ENCODE results near the gene ATP2A1. TPM values are rescaled to one million over a fixed set of nuclear protein-coding genes. Genes with fewer than 3 reads are reported as not detected.

The ATP2A1 gene
- total RNA-seq, 2 experiments from 2014 or later = 2.5 to 4.6 TPM

GRCh38 chr16:28842696-28843095 is 35.6 kb upstream of the ATP2A1 start:
- Mint-ChIP-seq H3K4me3 (peak overlapping the region; percentile 7), H3K4me1 (peaks cover 19% of the 10 kb centered on the region), H3K9me3 (no peaks in the 10 kb centered on the region), H3K27me3 (no peaks in the 10 kb centered on the region), H3K27ac (no peak overlapping the region), H3K36me3 (peaks cover 17% of the 10 kb centered on the region)
- POLR2A ChIA-PET = interaction anchor here (0.8 to 1.3 kb wide), 3 partner anchors 15 to 20 kb away, joined by 3 to 5 read pairs (median 5); partner anchors contain the start of gene ATXN2L
- DNase-seq = no peak
- ATAC-seq (ENCODE audit: low read depth) = no peak

DNA sequence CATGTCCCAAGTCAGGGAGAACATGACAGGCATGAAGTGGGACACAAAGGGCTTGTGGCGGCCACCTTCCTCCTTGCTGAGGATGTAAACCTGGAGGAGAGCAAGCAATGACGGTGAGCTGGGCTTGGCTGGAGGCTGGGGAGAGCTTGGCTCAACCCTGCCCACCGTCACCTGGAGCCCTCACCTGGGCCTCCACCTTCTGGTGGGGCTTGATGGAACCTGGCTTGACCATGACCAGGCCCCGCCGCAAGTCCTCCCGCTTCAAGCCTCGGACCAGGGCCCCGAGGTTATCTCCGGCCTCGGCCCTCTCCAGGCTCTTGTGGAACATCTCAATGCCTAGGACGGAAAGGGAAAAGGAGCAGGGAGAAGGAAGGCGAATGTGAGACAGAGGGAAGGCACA is 34.5 kb upstream of the ATP2A1 start:
- POLR2A ChIA-PET = interaction anchor here (5.6 kb wide), 1 partner anchor 20 kb away, joined by 65 read pairs; the partner anchor contains the start of gene ATXN2L
- H3K27ac Mint-ChIP-seq = no peak overlapping the region
- ATAC-seq (ENCODE audit: low read depth) = no peak
- H3K27me3 Mint-ChIP-seq = no peaks in the 10 kb centered on the region
- peaks cover 10% of the 10 kb centered on the region for H3K36me3 Mint-ChIP-seq
- H3K4me1 Mint-ChIP-seq = peaks cover 18% of the 10 kb centered on the region
- DNase-seq = no peak
- no peak overlapping the region for H3K4me3 Mint-ChIP-seq
- H3K9me3 Mint-ChIP-seq = no peaks in the 10 kb centered on the region

GRCh38 chr16:28844226-28844885 is 33.9 kb upstream of the ATP2A1 start:
- peaks cover 10% of the 10 kb centered on the region for H3K36me3 Mint-ChIP-seq
- no peaks in the 10 kb centered on the region for H3K27me3 Mint-ChIP-seq
- DNase-seq = no peak
- no peaks in the 10 kb centered on the region for H3K9me3 Mint-ChIP-seq
- peaks cover 19% of the 10 kb centered on the region for H3K4me1 Mint-ChIP-seq
- POLR2A ChIA-PET = interaction anchor here (0.5 to 5.8 kb wide), 4 partner anchors 16 to 910 kb away, joined by 5 to 100 read pairs (median 37); partner anchors contain the start of genes ATXN2L and SH2B1
- H3K27ac Mint-ChIP-seq = peak overlapping the region; percentile 15
- ATAC-seq (ENCODE audit: low read depth) = no peak
- peak overlapping the region; percentile 88 for H3K4me3 Mint-ChIP-seq

GRCh38 chr16:28845293-28845692 is 33.0 kb upstream of the ATP2A1 start:
- DNase-seq (no peak), ATAC-seq (ENCODE audit: low read depth) (no peak)
- Mint-ChIP-seq H3K27ac (peak overlapping the region; percentile 93), H3K36me3 (peaks cover 10% of the 10 kb centered on the region), H3K9me3 (no peaks in the 10 kb centered on the region), H3K27me3 (no peaks in the 10 kb centered on the region), H3K4me3 (peak overlapping the region; percentile 88), H3K4me1 (peaks cover 19% of the 10 kb centered on the region)
- POLR2A ChIA-PET = interaction anchor here (1.2 to 5.8 kb wide), 5 partner anchors 13 to 22 kb away, joined by 3 to 100 read pairs (median 9); partner anchors contain the start of genes ATXN2L and SH2B1

GRCh38 chr16:28845761-28846079 is 32.6 kb upstream of the ATP2A1 start:
- peaks cover 10% of the 10 kb centered on the region for H3K36me3 Mint-ChIP-seq
- H3K4me3 Mint-ChIP-seq = peak overlapping the region; percentile 88
- H3K9me3 Mint-ChIP-seq = no peaks in the 10 kb centered on the region
- H3K27me3 Mint-ChIP-seq = no peaks in the 10 kb centered on the region
- peaks cover 19% of the 10 kb centered on the region for H3K4me1 Mint-ChIP-seq
- ATAC-seq (ENCODE audit: low read depth) (no peak), DNase-seq (no peak)
- POLR2A ChIA-PET = interaction anchor here (1.0 to 5.8 kb wide), 9 partner anchors 8 to 91 kb away, joined by 3 to 100 read pairs (median 5); partner anchors contain the start of genes ATXN2L and SH2B1
- peak overlapping the region; percentile 93 for H3K27ac Mint-ChIP-seq

DNA sequence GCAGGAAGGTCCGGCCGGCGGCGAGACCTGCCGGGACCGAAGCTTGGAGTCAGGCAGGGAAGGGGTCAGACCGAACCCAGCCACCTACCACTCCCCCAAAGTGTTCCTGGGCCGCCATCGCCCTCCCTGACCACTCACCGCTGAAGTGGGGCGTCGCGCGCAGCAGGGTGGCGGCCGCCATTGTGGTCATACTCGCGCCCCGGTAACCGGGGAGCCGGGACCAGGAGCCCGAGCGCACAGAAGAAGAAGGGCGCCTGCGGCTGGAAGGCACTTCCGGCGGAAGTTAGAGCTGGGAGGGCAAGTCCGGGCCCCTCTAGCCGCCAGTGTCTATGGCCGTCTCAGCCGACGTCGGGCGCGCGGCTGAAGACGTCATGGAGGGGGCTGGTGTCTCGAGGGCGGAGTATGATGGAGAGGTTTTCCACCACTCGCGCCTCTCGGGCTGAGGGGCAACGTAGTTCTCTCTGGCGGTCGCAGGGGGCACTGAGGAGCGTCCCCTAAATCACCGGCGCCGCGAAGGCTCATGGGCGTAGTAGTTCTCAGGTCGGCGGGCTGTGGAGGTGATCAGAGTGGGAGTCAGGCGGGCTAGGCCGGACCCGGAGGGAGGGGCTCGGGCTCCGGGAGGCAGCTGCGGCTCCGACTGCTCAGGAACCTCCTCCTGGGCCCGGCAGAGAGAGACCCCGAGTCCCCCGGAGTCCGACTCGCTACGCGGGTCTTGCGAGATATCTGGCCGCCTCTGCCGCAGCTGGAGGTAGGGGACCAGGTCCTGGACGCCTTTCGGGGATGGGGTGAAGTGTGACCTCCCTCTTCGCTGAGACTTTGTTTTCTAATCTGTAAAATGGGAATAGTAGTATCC is 32.0 kb upstream of the ATP2A1 start, which contains the start of gene TUFM:
TUFM (minus strand) TSS at position 269 of the 853 bp plus-strand sequence; CDS start at position 190, 79 bp downstream.
- H3K27ac Mint-ChIP-seq = peak within 1 kb of the TSS; percentile 93
- peaks cover 19% of the 10 kb centered on the region for H3K4me1 Mint-ChIP-seq
- H3K27me3 Mint-ChIP-seq = no peaks in the 10 kb centered on the region
- H3K36me3 Mint-ChIP-seq = peaks cover 12% of the 10 kb centered on the region
- POLR2A ChIA-PET = interaction anchor here (0.9 to 5.8 kb wide), 12 partner anchors 9 to 139 kb away, joined by 3 to 100 read pairs (median 4); partner anchors contain the start of genes ATXN2L, LAT and SH2B1
- no peaks in the 10 kb centered on the region for H3K9me3 Mint-ChIP-seq
- H3K4me3 Mint-ChIP-seq = peak within 1 kb of the TSS; percentile 88
- ATAC-seq (ENCODE audit: low read depth) (peak; percentile 92), DNase-seq (peak; percentile 96)

- Mint-ChIP-seq H3K4me1 (peaks cover 19% of the 10 kb centered on the region), H3K9me3 (no peaks in the 10 kb centered on the region), H3K27me3 (no peaks in the 10 kb centered on the region), H3K27ac (peak overlapping the region; percentile 93), H3K36me3 (peaks cover 12% of the 10 kb centered on the region), H3K4me3 (peak overlapping the region; percentile 88)
- ATAC-seq (ENCODE audit: low read depth) = peak; percentile 4
- POLR2A ChIA-PET = interaction anchor here (0.9 to 5.8 kb wide), 10 partner anchors 9 to 138 kb away, joined by 3 to 100 read pairs (median 6); partner anchors contain the start of genes ATXN2L, LAT, RABEP2 and SH2B1
- peak; percentile 56 for DNase-seq
These were observed 31.4 kb upstream of the ATP2A1 start for GRCh38 chr16:28846933-28847273.

- POLR2A ChIA-PET = interaction anchor here (0.7 to 2.3 kb wide), 2 partner anchors 12 kb away, joined by 4 to 7 read pairs; partner anchors contain the start of gene TUFM
- Mint-ChIP-seq H3K27me3 (no peaks in the 10 kb centered on the region), H3K4me1 (peaks cover 9% of the 10 kb centered on the region), H3K27ac (no peak overlapping the region), H3K9me3 (no peaks in the 10 kb centered on the region), H3K36me3 (no peaks in the 10 kb centered on the region), H3K4me3 (no peak overlapping the region)
- ATAC-seq (ENCODE audit: low read depth) (no peak), DNase-seq (no peak)
These were observed 19.9 kb upstream of the ATP2A1 start for GRCh38 chr16:28858421-28858820.

GRCh38 chr16:28859326-28859725 is 19.0 kb upstream of the ATP2A1 start:
- no peaks in the 10 kb centered on the region for H3K27me3 Mint-ChIP-seq
- no peak for ATAC-seq (ENCODE audit: low read depth)
- no peaks in the 10 kb centered on the region for H3K36me3 Mint-ChIP-seq
- DNase-seq = no peak
- H3K4me1 Mint-ChIP-seq = peaks cover 10% of the 10 kb centered on the region
- no peak overlapping the region for H3K4me3 Mint-ChIP-seq
- POLR2A ChIA-PET = no interaction called here
- H3K9me3 Mint-ChIP-seq = no peaks in the 10 kb centered on the region
- H3K27ac Mint-ChIP-seq = no peak overlapping the region

- no peak for DNase-seq
- H3K4me3 Mint-ChIP-seq = peak overlapping the region; percentile 98
- peaks cover 8% of the 10 kb centered on the region for H3K36me3 Mint-ChIP-seq
- POLR2A ChIA-PET = interaction anchor here (0.6 to 5.3 kb wide), 13 partner anchors 9 to 1098 kb away, joined by 3 to 100 read pairs (median 7); partner anchors contain the start of genes ATP2A1, ATXN2L, CLN3 and RABEP2
- no peaks in the 10 kb centered on the region for H3K27me3 Mint-ChIP-seq
- ATAC-seq (ENCODE audit: low read depth) = no peak
- H3K27ac Mint-ChIP-seq = peak overlapping the region; percentile 95
- peaks cover 22% of the 10 kb centered on the region for H3K4me1 Mint-ChIP-seq
- no peaks in the 10 kb centered on the region for H3K9me3 Mint-ChIP-seq
These were observed 14.1 kb upstream of the ATP2A1 start for GRCh38 chr16:28863929-28864793.

DNA sequence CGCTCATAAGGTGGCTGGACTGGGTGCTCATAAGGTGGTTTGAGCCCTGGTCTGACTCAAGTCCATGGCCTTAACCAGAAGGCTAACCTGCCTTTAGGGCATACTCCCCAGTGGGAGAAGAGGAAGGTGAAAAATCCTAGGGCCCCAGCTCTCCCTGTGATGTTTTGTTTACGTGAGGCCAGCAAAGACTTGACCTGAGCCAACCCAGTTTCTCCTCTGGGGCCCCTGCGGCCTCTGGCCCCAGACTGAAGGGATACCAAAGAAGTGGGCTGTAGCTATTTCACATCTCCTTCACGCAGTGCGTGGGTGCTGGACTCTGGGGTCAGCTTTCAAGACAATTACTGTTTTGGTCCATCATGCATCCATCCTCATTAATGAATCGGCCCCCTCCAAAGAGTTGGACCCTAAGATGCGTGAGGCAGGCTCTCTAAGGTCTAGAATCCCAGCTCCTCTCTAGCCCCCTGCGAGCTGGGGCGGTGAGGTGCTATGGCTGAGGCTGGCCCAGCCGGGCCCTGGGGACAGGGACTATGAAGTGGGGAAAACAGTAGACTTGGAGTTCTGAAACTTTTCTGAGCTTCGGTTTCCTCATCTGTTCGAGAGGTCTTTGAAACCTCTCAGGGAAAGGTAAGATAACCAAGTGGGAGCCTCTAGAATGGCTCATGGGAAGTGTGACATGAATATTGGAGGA is 13.1 kb upstream of the ATP2A1 start:
- ATAC-seq (ENCODE audit: low read depth) (no peak), DNase-seq (no peak)
- Mint-ChIP-seq H3K4me3 (peak overlapping the region; percentile 98), H3K27me3 (no peaks in the 10 kb centered on the region), H3K9me3 (no peaks in the 10 kb centered on the region), H3K27ac (peak overlapping the region; percentile 95), H3K36me3 (peaks cover 12% of the 10 kb centered on the region), H3K4me1 (peaks cover 20% of the 10 kb centered on the region)
- POLR2A ChIA-PET = interaction anchor here (0.6 to 5.3 kb wide), 6 partner anchors 10 to 1097 kb away, joined by 3 to 100 read pairs (median 16); partner anchors contain the start of genes ATP2A1, ATXN2L, TMEM219 and TUFM
